ENCODE measurements around the gene ITPR3.

ITPR3 gene

DNA sequence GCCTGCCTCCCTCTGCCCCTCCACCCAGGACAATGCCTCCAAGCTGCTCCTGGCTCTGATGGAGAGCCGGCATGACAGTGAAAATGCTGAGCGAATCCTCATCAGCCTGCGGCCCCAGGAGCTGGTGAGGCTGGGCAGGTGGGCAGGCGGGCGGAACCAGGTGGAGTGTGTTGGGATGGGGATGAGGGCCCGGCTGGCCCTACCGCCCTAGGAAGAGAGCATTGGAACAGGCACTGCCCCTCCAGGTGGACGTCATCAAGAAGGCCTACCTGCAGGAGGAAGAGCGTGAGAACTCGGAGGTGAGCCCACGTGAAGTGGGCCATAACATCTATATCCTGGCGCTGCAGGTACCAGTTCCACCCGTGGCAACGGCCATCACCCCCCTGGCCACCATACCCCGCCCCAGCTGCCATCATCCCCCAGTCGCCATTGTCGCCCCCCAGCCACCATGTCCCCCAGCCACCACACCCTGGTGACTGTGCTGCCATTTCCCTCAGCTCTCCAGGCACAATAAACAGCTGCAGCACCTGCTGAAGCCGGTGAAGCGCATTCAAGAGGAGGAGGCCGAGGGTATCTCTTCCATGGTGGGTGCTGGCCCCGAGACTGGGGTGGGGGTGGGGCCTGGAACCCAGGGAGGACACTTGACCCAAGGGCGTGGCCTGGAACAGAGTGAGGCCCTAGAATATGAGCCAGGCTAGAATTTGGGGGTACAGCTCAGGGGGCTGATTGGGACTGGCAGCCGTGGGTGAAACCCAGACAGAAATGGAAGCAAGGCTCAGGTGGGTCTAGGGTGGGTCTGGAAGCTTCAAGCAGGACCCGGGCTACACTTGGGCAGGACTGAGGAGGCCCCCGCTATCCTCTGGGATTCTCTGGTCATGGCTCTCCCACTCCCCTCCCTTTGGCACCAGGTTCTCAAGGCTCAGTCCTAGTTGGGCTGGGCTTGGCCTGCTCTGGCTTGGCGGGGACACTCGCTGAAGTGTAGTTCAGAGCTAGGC lies 66.2 kb downstream of the ITPR3 start:
- no peaks in the 10 kb centered on the region for H3K9me3 ChIP-seq (replicated peaks in 1 of 11)
- no peak overlapping the region for H3K4me3 ChIP-seq
- H3K9ac ChIP-seq: no peak overlapping the region
- H3K4me1 ChIP-seq: peaks cover 24 to 54% (median 40%) of the 10 kb centered on the region in 10 experiments
- no peaks in the 10 kb centered on the region for H3K27me3 ChIP-seq
- H3K27ac ChIP-seq: no peak overlapping the region
- no peak for TF ChIP-seq Cebpa-rat (IDR thresholded peaks at IDR 0.05)
- peaks cover 17 to 89% (median 77%) of the 10 kb centered on the region in 11 experiments; a peak in 21 of 22 replicates for H3K36me3 ChIP-seq
- peaks cover 0 to 32% (median 0%) of the 10 kb centered on the region in 11 experiments; a peak in 2 of 22 replicates for H4K20me1 ChIP-seq
- no peak overlapping the region for H3K4me2 ChIP-seq

GRCh38 chr6:33688006-33688405 lies 66.9 kb downstream of the ITPR3 start:
- no peak for TF ChIP-seq Cebpa-rat (IDR thresholded peaks at IDR 0.05)
- peaks cover 17 to 86% (median 77%) of the 10 kb centered on the region in 11 experiments; a peak in 21 of 22 replicates for H3K36me3 ChIP-seq
- peaks cover 24 to 54% (median 40%) of the 10 kb centered on the region in 10 experiments for H3K4me1 ChIP-seq

DNA sequence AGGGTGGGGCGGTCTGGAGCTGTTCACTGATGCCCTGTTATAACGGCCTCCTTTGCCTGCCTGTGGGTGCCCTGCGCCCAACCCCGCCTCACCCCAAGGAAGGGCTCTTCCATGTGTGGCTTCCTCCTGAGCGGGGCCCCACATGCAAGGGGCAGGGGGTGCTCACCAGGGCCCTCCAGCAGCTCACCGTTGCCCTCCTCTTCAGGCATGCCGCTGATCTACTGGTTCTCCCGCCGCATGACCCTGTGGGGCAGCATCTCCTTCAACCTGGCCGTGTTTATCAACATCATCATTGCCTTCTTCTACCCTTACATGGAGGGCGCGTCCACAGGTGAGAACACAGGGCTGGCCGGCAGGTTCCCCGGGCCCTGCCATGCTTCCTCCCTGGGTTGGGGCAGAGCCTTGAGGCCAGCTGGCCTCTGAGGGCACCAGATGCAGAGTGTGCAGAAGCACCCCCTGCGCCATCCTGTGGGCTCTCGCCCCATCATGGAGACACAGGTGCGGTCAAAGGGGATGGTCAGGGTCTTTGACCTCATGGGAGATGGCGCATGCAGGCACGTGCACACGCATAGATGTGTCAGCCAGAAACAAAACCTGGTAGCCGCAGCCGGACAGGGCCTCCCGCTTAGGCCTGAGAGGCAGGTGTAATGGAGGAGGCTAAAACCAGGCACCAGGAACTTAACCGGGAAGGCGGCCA lies 67.5 kb downstream of the ITPR3 start:
- Histone ChIP-seq H3K9ac (no peak overlapping the region), H3K27ac (no peak overlapping the region), H3K4me1 (peaks cover 24 to 54% (median 40%) of the 10 kb centered on the region in 10 experiments), H3K4me2 (no peak overlapping the region), H3K4me3 (no peak overlapping the region), H3K27me3 (no peaks in the 10 kb centered on the region), H3K9me3 (replicated peaks in 1 of 11) (no peaks in the 10 kb centered on the region), H4K20me1 (peaks cover 0 to 34% (median 0%) of the 10 kb centered on the region in 11 experiments; a peak in 3 of 22 replicates), H3K36me3 (peaks cover 17 to 85% (median 74%) of the 10 kb centered on the region in 11 experiments; a peak in 21 of 22 replicates)
- no peak for TF ChIP-seq Cebpa-rat (IDR thresholded peaks at IDR 0.05)

More at GRCh38 chr6:33688006-33688405, 66.9 kb downstream of the ITPR3 start:
- no peaks in the 10 kb centered on the region for H3K27me3 ChIP-seq
- no peaks in the 10 kb centered on the region for H3K9me3 ChIP-seq (replicated peaks in 1 of 11)
- no peak overlapping the region for H3K4me3 ChIP-seq
- H3K27ac ChIP-seq: no peak overlapping the region
- H4K20me1 ChIP-seq: peaks cover 0 to 30% (median 0%) of the 10 kb centered on the region in 11 experiments; a peak in 3 of 22 replicates
- H3K9ac ChIP-seq: no peak overlapping the region
- H3K4me2 ChIP-seq: no peak overlapping the region

GRCh38 chr6:33689148-33689494 lies 68.0 kb downstream of the ITPR3 start:
- Histone ChIP-seq H3K27me3 (no peaks in the 10 kb centered on the region), H3K4me1 (peaks cover 24 to 54% (median 41%) of the 10 kb centered on the region in 10 experiments), H3K36me3 (peaks cover 17 to 80% (median 73%) of the 10 kb centered on the region in 11 experiments; a peak in 21 of 22 replicates), H3K4me3 (no peak overlapping the region), H3K9me3 (replicated peaks in 1 of 11) (no peaks in the 10 kb centered on the region), H3K27ac (no peak overlapping the region), H3K4me2 (no peak overlapping the region), H3K9ac (no peak overlapping the region), H4K20me1 (peaks cover 0 to 39% (median 0%) of the 10 kb centered on the region in 11 experiments; a peak in 3 of 22 replicates)
- no peak for TF ChIP-seq Cebpa-rat (IDR thresholded peaks at IDR 0.05)

DNA sequence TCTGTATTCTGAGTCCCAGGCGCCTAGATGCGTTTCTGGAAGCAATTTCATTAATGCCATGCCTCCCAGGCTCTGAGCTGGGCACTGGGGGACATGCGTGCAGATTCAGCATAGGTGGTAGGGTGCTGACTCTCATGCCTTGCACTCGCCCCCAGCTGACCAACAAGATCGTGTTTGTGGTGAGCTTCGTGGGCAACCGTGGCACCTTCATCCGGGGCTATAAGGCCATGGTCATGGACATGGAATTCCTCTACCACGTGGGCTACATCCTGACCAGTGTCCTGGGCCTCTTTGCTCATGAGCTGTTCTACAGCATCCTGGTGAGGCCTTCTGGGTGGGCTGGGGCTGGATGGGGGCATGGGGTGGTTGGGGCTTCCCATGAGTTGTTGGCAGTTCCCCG lies 68.8 kb downstream of the ITPR3 start:
- Histone ChIP-seq H3K9ac (no peak overlapping the region), H3K4me1 (peaks cover 32 to 59% (median 46%) of the 10 kb centered on the region in 10 experiments), H3K4me3 (no peak overlapping the region), H3K27me3 (no peaks in the 10 kb centered on the region), H3K27ac (no peak overlapping the region), H3K36me3 (peaks cover 17 to 72% (median 65%) of the 10 kb centered on the region in 11 experiments; a peak in 21 of 22 replicates), H4K20me1 (peaks cover 0 to 42% (median 0%) of the 10 kb centered on the region in 11 experiments; a peak in 4 of 22 replicates), H3K9me3 (replicated peaks in 1 of 11) (no peaks in the 10 kb centered on the region), H3K4me2 (peak overlapping the region in 1 of 11 experiments; percentile 99; a peak in 1 of 22 replicates)
- no peak for TF ChIP-seq Cebpa-rat (IDR thresholded peaks at IDR 0.05)

GRCh38 chr6:33690766-33691165 lies 69.6 kb downstream of the ITPR3 start:
- Histone ChIP-seq H3K9me3 (replicated peaks in 1 of 11) (no peaks in the 10 kb centered on the region), H3K36me3 (peaks cover 12 to 67% (median 58%) of the 10 kb centered on the region in 11 experiments; a peak in 21 of 22 replicates), H3K9ac (no peak overlapping the region), H3K27ac (0 out of 22 replicates have a peak overlapping the region, but pooled peaks of 2 of the 11 experiments have one; percentile 87 to 88), H3K4me1 (peaks cover 41 to 68% (median 55%) of the 10 kb centered on the region in 10 experiments), H3K4me2 (peak overlapping the region in 8 of 11 experiments; percentile 87 to 99 (median 96); a peak in 14 of 22 replicates), H4K20me1 (peaks cover 0 to 48% (median 0%) of the 10 kb centered on the region in 11 experiments; a peak in 4 of 22 replicates), H3K27me3 (no peaks in the 10 kb centered on the region), H3K4me3 (no peak overlapping the region)
- TF ChIP-seq Cebpa-rat (IDR thresholded peaks at IDR 0.05): no peak

DNA sequence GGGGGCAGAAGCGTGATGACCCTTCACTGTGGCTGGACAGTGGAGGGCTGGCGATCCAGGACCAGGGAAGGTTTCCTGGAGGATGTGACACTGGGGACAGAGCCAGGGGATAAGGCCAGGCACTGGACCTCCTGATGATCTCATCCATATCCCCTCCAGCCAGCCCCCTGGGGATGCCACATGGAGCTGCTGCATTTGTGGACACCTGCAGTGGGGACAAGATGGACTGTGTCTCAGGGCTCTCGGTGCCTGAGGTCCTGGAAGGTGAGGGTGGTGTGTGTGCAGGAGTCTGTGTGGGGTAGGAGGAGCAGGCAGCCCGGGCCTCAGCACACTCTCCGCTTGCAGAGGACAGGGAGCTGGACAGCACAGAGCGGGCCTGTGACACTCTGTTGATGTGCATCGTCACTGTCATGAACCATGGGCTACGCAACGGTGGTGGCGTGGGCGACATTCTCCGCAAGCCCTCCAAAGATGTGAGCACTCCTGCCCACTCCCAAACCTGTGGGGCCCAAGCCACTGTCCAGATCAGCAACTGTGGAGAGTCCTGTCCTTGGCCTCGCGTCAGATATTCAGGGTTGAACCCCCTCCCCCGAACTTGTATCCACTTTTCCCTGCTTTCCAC lies 70.4 kb downstream of the ITPR3 start:
- H3K27ac ChIP-seq: peak overlapping the region in 8 of 11 experiments; percentile 55 to 93 (median 82); a peak in 16 of 22 replicates
- H3K4me2 ChIP-seq: peak overlapping the region; percentile 74 to 99 (median 94); a peak in 20 of 22 replicates
- H4K20me1 ChIP-seq: peaks cover 0 to 42% (median 0%) of the 10 kb centered on the region in 11 experiments; a peak in 4 of 22 replicates
- no peak overlapping the region for H3K4me3 ChIP-seq
- H3K27me3 ChIP-seq: no peaks in the 10 kb centered on the region
- H3K4me1 ChIP-seq: peaks cover 49 to 76% (median 63%) of the 10 kb centered on the region in 10 experiments
- H3K9ac ChIP-seq: peak overlapping the region in 6 of 11 experiments; percentile 31 to 83 (median 79); a peak in 7 of 22 replicates
- no peak for TF ChIP-seq Cebpa-rat (IDR thresholded peaks at IDR 0.05)
- peaks cover 6 to 61% (median 50%) of the 10 kb centered on the region in 11 experiments; a peak in 21 of 22 replicates for H3K36me3 ChIP-seq
- no peaks in the 10 kb centered on the region for H3K9me3 ChIP-seq (replicated peaks in 1 of 11)

All from BLaER1 treated with 17β-estradiol and CSF1 and Interleukin-3, amounts not matched to agents 10 nM and 100 nM (cell line).